Peyer's patch (tissue), 4 donors: Measurements from ENCODE around the gene CASZ1. TPM values are rescaled to one million over a fixed set of nuclear protein-coding genes. Genes with fewer than 3 reads are reported as not detected.

ENCODE experiments used
- DNase-seq, 3 donors: peaks; one replicate each; pipeline ENCODE4 v3.0.0-alpha.2; 2017 to 2019
- H3K27ac ChIP-seq, 4 donors: fragments of 200-600 bp; sonication (generic); one replicate each; pipeline ENCODE4 v1.5.1; 2016 to 2019
- H3K27me3 ChIP-seq, 2 donors: fragments of 200-600 bp; sonication (generic); one replicate each; pipeline ENCODE4 v1.5.1; 2019
- H3K36me3 ChIP-seq, 3 donors: fragments of 200-600 bp; sonication (generic); one replicate each; pipeline ENCODE4 v1.5.1; 2016 to 2019
- H3K4me1 ChIP-seq, 4 donors: fragments of 200-600 bp; sonication (generic); one replicate each; pipeline ENCODE4 v1.5.1; 2016 to 2019
- H3K4me3 ChIP-seq, 4 donors: fragments of 200-600 bp; sonication (generic); 1 replicate in 3 of 4; 2 replicates in 1 of 4; pipeline ENCODE4 v1.5.1; 2016 to 2019; ENCODE audit warnings: mild to moderate bottlenecking in 1 of 4
- H3K9me3 ChIP-seq, 4 donors: fragments of 200-600 bp; sonication (generic); one replicate each; pipeline ENCODE4 v1.5.1; 2016 to 2019; ENCODE audit warnings: mild to moderate bottlenecking in 1 of 4
- POLR2A ChIP-seq, 2 donors: fragments of 450-650 bp; IDR thresholded peaks; one replicate each; pipeline ENCODE4 v1.5.1; 2017; ENCODE audit warnings: antibody characterized with exemption in 2 of 2, mild to moderate bottlenecking in 2 of 2, moderate library complexity in 2 of 2
- total RNA-seq, 4 donors: library from RNA; depleted of rRNA; stranded (reverse); fragments of >200 nt; gene quantifications; one replicate each; pipeline ENCODE4 v1.1.0, GENCODE V29; 2016
- TF ChIP-seq, protein P1 (sequence below), 6 experiments: fragments of 450-650 bp in 4 of 6; fragments of 200-600 bp in 2 of 6; sonication (generic) in 1 of 6; IDR thresholded peaks; one replicate each; pipeline ENCODE4 v1.5.1; 2017 to 2019; ENCODE audit warnings: antibody characterized with exemption in 6 of 6, mild to moderate bottlenecking in 3 of 6, moderate library complexity in 1 of 6

The CASZ1 gene
- total RNA-seq, 4 donors from 2014 or later, result 87.5 to 165 (median 137) TPM

DNA sequence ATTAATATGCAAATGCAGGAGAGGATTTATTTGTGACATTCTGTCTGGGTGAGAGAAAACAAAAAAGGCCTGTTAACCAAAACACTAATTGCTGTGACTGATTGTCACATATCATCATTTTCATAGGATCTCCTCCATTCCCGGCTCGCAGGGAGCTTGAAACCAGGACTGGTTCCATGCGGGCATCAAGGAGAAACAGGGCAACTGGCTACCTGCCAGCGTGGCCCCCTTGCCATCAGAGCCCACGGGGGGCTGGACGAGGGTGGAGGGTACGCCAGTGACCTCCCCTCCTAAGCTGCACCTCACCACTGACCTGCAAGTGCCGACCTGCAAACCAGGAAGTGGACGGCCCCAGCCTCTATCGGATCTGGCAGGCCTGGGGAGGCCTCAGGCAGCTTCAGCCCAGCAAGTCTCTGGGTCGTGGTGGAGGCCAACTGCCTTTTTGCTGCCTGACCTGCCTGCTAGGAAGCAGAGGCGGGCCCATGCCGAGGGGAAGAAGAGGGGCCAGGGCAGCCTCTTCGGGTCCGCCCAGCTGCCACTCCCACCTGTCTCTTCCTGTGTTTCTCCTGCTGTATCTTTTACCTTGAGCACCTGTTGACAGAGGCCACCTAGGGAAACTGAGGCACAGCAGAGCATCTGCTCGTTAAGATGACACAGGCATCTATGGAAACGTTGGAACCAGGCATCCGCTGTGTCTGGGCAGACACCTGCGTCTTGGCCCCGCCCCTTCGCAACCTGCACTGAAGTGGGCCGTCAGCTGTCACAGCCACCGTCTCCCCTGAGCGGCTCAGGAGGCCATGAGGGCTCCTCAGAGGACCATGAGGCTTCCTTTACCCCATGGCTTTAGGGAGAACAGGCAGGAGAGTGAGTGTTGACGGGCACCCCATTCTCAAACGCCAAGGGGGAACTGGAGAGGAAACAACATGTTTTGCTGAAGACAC lies 74.8 kb downstream of the CASZ1 start:
- Histone ChIP-seq H3K9me3 (no peaks in the 10 kb centered on the region), H3K4me1 (peaks cover 0 to 54% (median 0%) of the 10 kb centered on the region in 4 donors), H3K27me3 (no peaks in the 10 kb centered on the region), H3K36me3 (no peaks in the 10 kb centered on the region), H3K27ac (no peak overlapping the region), H3K4me3 (no peak overlapping the region)
- no peak for DNase-seq
- TF ChIP-seq POLR2A (IDR thresholded peaks at IDR 0.05), result no peak
- TF ChIP-seq, protein P1, sequence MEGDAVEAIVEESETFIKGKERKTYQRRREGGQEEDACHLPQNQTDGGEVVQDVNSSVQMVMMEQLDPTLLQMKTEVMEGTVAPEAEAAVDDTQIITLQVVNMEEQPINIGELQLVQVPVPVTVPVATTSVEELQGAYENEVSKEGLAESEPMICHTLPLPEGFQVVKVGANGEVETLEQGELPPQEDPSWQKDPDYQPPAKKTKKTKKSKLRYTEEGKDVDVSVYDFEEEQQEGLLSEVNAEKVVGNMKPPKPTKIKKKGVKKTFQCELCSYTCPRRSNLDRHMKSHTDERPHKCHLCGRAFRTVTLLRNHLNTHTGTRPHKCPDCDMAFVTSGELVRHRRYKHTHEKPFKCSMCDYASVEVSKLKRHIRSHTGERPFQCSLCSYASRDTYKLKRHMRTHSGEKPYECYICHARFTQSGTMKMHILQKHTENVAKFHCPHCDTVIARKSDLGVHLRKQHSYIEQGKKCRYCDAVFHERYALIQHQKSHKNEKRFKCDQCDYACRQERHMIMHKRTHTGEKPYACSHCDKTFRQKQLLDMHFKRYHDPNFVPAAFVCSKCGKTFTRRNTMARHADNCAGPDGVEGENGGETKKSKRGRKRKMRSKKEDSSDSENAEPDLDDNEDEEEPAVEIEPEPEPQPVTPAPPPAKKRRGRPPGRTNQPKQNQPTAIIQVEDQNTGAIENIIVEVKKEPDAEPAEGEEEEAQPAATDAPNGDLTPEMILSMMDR (IDR thresholded peaks at IDR 0.05), result no peak

- Histone ChIP-seq H3K27me3 (no peaks in the 10 kb centered on the region), H3K4me3 (no peak overlapping the region), H3K9me3 (no peaks in the 10 kb centered on the region), H3K4me1 (peaks cover 0 to 48% (median 0%) of the 10 kb centered on the region in 4 donors), H3K36me3 (no peaks in the 10 kb centered on the region), H3K27ac (no peak overlapping the region)
- DNase-seq, result no peak
- TF ChIP-seq POLR2A (IDR thresholded peaks at IDR 0.05), result no peak
- TF ChIP-seq, protein P1 (IDR thresholded peaks at IDR 0.05), result no peak
Measured at GRCh38 chr1:10720635-10721034, 75.8 kb downstream of the CASZ1 start.

DNA sequence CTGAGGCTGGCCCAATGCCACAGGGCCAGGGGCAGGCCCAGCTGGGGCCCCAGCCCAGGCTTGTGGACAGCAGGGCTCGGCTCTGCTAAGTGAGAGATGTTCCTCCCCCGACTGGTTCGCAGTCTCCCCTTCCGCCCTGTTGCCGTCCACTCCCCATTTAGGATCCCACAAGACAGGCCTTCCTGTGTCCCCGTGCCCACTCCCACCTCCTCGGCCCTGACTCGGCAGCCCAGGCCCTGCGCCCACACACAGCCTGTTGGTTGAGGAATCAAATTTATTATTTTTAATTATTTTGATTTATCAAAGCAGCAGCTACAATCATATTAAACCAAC lies 78.4 kb downstream of the CASZ1 start:
- peaks cover 0 to 22% (median 0%) of the 10 kb centered on the region in 4 donors for H3K4me1 ChIP-seq
- TF ChIP-seq POLR2A (IDR thresholded peaks at IDR 0.05), result no peak
- TF ChIP-seq, protein P1 (IDR thresholded peaks at IDR 0.05), result no peak
- no peaks in the 10 kb centered on the region for H3K9me3 ChIP-seq
- H3K4me3 ChIP-seq, result no peak overlapping the region
- no peaks in the 10 kb centered on the region for H3K36me3 ChIP-seq
- no peaks in the 10 kb centered on the region for H3K27me3 ChIP-seq
- no peak for DNase-seq
- H3K27ac ChIP-seq, result no peak overlapping the region

- Histone ChIP-seq H3K9me3 (no peaks in the 10 kb centered on the region), H3K27me3 (no peaks in the 10 kb centered on the region), H3K36me3 (no peaks in the 10 kb centered on the region), H3K4me3 (no peak overlapping the region), H3K4me1 (peaks cover 0 to 21% (median 0%) of the 10 kb centered on the region in 4 donors), H3K27ac (no peak overlapping the region)
- no peak for DNase-seq
- TF ChIP-seq POLR2A (IDR thresholded peaks at IDR 0.05), result no peak
- TF ChIP-seq, protein P1 (IDR thresholded peaks at IDR 0.05), result no peak
Measured at GRCh38 chr1:10717296-10718082, 79.0 kb downstream of the CASZ1 start.

GRCh38 chr1:10716840-10717239 lies 79.6 kb downstream of the CASZ1 start:
- TF ChIP-seq, protein P1 (IDR thresholded peaks at IDR 0.05), result no peak
- no peak for TF ChIP-seq POLR2A (IDR thresholded peaks at IDR 0.05)
- Histone ChIP-seq H3K36me3 (no peaks in the 10 kb centered on the region), H3K4me1 (peaks cover 0 to 21% (median 0%) of the 10 kb centered on the region in 4 donors), H3K9me3 (no peaks in the 10 kb centered on the region), H3K27ac (no peak overlapping the region), H3K27me3 (no peaks in the 10 kb centered on the region), H3K4me3 (no peak overlapping the region)
- no peak for DNase-seq
